Activated CD4-positive, alpha-beta memory T cell treated with anti-CD3 and anti-CD28 coated beads, Interleukin-2, amount 10 ng/mL, durations not matched to agents 7 days and 5 days (primary cell): Measurements from ENCODE around the gene STN1. TPM values are rescaled to one million over a fixed set of nuclear protein-coding genes. Genes with fewer than 3 reads are reported as not detected.
A peak's percentile ranks its signal among the peaks of the same experiment; 100 is the strongest.

Experiments used
- CTCF ChIA-PET: fragments of 350-600 bp; sonication (Branson Sonifier 250); formaldehyde crosslinking; loops from one replicate; lab custom pipeline; 2021; ENCODE audit warnings: antibody characterized with exemption, inconsistent platforms; lab: Charles Lee
- POLR2A ChIA-PET: fragments of 350-600 bp; sonication (Branson Sonifier 250); formaldehyde crosslinking; loops from one replicate; lab custom pipeline; 2021; ENCODE audit warnings: antibody characterized with exemption; lab: Charles Lee
- DNase-seq: peaks from one replicate; pipeline ENCODE4 v3.0.0-alpha.2; 2020
- H3K27ac Mint-ChIP-seq: one replicate; pipeline ENCODE4 v1.8.0; 2021; ENCODE audit warnings: mild to moderate bottlenecking, mixed read lengths
- H3K27me3 Mint-ChIP-seq: one replicate; pipeline ENCODE4 v1.8.0; 2021; ENCODE audit warnings: mixed read lengths
- H3K36me3 Mint-ChIP-seq: one replicate; pipeline ENCODE4 v1.8.0; 2021; ENCODE audit warnings: low read depth, mixed read lengths
- H3K4me1 Mint-ChIP-seq: one replicate; pipeline ENCODE4 v1.8.0; 2021; ENCODE audit warnings: mixed read lengths
- H3K4me3 Mint-ChIP-seq: one replicate; pipeline ENCODE4 v1.8.0; 2021; ENCODE audit warnings: mild to moderate bottlenecking, mixed read lengths
- H3K9me3 Mint-ChIP-seq: one replicate; pipeline ENCODE4 v1.8.0; 2021; ENCODE audit warnings: mixed read lengths
- total RNA-seq, 2 experiments: library from RNA; stranded (reverse); gene quantifications; one replicate each; pipeline ENCODE4 v1.2.3, GENCODE V29; 2021

STN1 gene
- total RNA-seq, 2 experiments from 2014 or later: 55.1 to 56.8 TPM

DNA sequence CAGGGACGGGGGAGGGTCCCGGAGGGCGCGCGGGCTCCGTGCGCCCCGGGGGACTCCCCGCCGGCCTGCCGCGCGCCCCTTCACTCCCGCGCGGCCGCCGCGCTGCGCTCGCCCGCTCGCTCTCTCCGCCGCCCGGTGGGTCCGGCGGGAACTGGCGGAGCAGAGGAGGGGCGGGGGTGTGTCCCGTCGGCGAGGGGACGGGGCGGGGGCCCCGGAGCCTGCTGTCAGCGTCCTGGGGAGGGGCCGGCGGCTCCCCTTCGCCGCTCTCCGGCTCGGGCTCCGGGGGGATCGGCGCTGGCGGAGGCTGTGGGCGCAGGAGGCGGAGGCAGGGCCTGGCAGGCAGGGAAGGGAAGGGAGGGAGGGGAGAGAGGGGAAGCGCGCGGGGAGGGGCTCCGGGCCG, 62.6 kb downstream of the STN1 start, which contains the start of gene SH3PXD2A:
Gene SH3PXD2A, minus strand, starts transcription at position 153 of the 400 bp plus-strand sequence. CDS start 310 bp downstream, outside the sequence.
- Mint-ChIP-seq H3K9me3 (no peaks in the 10 kb centered on the region), H3K27me3 (peaks cover 66% of the 10 kb centered on the region), H3K4me3 (peak within 1 kb of the TSS; percentile 75), H3K4me1 (peaks cover 15% of the 10 kb centered on the region), H3K36me3 (no peaks in the 10 kb centered on the region), H3K27ac (no peak within 1 kb of the TSS)
- DNase-seq: peak; percentile 42
- ChIA-PET CTCF (interaction anchor here (1.3 to 5.3 kb wide), 7 partner anchors 7 to 159 kb away, joined by 3 to 45 read pairs (median 8); no protein-coding TSS in a partner anchor), POLR2A (interaction anchor here (0.6 to 2.3 kb wide), 7 partner anchors 7 to 266 kb away, joined by 3 to 10 read pairs (median 5); partner anchors contain the start of gene SFR1)

DNA sequence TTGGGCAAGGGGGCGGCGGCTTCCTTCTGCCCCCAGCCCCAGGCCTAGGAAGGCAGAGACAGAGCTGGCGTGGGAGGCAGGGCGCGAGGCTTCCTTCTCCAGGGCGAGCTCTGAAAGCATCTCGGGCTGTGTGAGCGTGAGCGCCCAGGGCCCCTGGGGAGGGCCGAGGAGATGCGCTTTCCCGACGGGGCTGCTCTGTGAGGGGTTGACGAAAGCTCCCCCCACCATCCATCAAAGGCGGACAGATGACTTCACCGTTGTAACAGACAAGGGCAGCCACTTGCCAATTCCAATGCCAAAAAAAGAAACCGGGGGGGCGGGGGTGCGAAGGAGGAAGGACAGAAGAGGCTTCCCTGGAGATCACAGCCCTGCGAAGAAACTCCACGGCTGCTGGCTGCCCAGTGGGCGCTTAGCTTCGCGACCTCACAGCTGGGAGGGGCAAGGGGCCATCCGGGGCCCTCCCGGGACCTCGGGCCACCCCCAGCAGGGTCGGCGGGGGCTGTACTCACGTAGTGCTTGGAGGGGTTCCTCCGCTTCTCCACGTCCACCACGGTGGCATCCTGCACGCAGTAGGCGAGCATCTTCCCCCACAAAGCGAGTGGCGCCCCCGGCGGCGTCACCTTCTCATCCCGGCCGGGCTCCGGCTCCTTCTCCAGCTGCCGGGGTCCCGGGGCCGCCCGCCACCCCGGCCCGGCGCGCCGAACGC, 63.1 kb downstream of the STN1 start:
- H3K27ac Mint-ChIP-seq: no peak overlapping the region
- no peaks in the 10 kb centered on the region for H3K36me3 Mint-ChIP-seq
- no peaks in the 10 kb centered on the region for H3K9me3 Mint-ChIP-seq
- DNase-seq: peak; percentile 29
- peaks cover 71% of the 10 kb centered on the region for H3K27me3 Mint-ChIP-seq
- CTCF ChIA-PET: interaction anchor here (0.6 to 5.3 kb wide), 14 partner anchors 9 to 158 kb away, joined by 3 to 45 read pairs (median 4); no protein-coding TSS in a partner anchor
- H3K4me3 Mint-ChIP-seq: peak overlapping the region; percentile 75
- peaks cover 15% of the 10 kb centered on the region for H3K4me1 Mint-ChIP-seq
- POLR2A ChIA-PET: interaction anchor here (0.6 to 2.3 kb wide), 9 partner anchors 9 to 267 kb away, joined by 3 to 10 read pairs (median 5); partner anchors contain the start of gene SFR1

DNA sequence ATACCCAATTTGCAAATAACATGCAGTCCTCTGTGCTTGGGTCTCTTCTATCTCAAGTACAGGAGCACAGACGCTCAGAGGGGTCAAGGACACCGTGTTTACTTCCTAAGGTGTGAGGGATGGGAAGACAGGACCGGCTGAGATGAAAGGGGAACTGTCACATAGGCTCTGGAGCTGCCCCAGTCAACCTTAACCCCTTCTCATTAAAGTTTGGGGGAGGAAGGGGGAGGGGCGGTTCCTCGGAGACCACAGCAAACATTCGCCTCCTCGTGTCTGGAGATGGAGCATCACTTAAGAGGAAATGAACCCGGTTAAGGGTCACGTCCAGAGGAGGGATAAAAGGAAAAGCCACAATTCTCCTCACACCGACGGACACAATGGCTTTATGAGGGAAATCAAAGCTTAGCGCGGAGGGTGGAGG, 63.7 kb downstream of the STN1 start:
- Mint-ChIP-seq H3K36me3 (no peaks in the 10 kb centered on the region), H3K4me3 (peak overlapping the region; percentile 75), H3K27me3 (peaks cover 73% of the 10 kb centered on the region), H3K9me3 (no peaks in the 10 kb centered on the region), H3K27ac (no peak overlapping the region), H3K4me1 (peaks cover 17% of the 10 kb centered on the region)
- ChIA-PET POLR2A (interaction anchor here (1.0 to 2.3 kb wide), 8 partner anchors 8 to 267 kb away, joined by 3 to 10 read pairs (median 5); partner anchors contain the start of gene SFR1), CTCF (interaction anchor here (0.6 to 5.3 kb wide), 14 partner anchors 8 to 158 kb away, joined by 3 to 45 read pairs (median 4); no protein-coding TSS in a partner anchor)
- no peak for DNase-seq

DNA sequence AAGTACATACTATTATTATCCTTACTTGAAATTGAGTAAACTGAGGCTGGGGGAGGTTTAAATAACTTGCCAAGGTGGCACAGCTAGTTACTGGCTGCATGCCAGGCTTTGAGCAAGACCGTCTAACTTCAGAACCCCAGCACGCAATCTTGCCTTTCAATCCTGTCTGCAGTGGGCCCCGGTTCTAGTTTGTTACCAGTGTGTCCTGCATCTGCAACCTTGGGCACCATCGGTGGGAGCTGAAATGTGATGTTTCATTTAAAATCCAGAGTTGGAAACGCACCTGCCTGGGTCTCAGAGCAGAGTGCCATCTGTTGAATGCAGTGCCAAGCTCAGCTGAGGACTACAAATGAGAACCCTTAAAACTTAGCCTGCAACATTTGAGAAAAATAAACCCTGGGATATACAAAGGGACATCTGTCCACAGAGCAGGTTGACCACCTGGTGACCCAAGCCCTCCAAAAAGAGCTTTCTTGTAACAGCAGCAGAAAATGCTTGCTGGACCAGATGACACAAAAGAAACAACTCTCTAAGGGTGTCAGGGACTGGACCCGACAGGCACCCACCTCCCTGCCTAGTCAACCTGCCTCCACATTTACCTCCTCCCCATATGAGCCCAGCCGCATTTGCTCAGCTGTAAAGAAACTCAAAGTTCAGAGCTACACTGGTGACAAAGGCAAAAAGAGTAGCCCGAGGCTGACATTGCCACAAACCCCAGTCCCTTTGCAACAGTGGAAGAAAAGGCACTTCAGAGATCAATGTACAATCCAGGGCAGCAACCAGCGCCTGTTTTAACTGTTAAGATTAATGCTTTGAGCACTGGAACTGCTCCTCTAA, 64.3 kb downstream of the STN1 start:
- no peak for DNase-seq
- ChIA-PET POLR2A (interaction anchor here (0.6 to 2.3 kb wide), 5 partner anchors 81 to 283 kb away, joined by 3 to 10 read pairs (median 5); no protein-coding TSS in a partner anchor), CTCF (interaction anchor here (0.8 to 5.3 kb wide), 14 partner anchors 15 to 157 kb away, joined by 3 to 45 read pairs (median 4); no protein-coding TSS in a partner anchor)
- Mint-ChIP-seq H3K4me1 (peaks cover 18% of the 10 kb centered on the region), H3K36me3 (no peaks in the 10 kb centered on the region), H3K9me3 (no peaks in the 10 kb centered on the region), H3K4me3 (peak overlapping the region; percentile 75), H3K27ac (no peak overlapping the region), H3K27me3 (peaks cover 72% of the 10 kb centered on the region)

DNA sequence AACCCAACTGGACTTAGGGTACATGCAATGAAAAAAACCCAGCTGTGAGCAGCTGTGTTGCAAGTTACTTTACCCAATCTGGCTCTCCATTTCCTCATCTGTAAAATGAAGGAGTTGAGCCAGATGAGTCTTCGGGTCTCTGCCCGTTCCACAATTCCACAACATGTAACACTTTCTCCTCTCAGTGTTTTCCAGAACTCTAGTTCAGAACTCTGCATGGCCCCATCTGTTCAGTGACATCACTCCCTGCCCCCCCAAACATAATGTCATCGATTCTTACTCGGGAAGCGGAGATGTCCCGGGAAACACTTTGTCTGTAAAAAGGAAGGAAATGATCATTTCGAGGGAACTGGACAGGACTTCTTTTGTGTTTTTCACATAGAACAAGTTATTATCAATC, 65.1 kb downstream of the STN1 start:
- H3K9me3 Mint-ChIP-seq: no peaks in the 10 kb centered on the region
- ChIA-PET CTCF (interaction anchor here (0.8 to 5.3 kb wide), 5 partner anchors 59 to 156 kb away, joined by 3 to 45 read pairs (median 4); no protein-coding TSS in a partner anchor), POLR2A (no interaction called here)
- H3K27ac Mint-ChIP-seq: no peak overlapping the region
- H3K4me3 Mint-ChIP-seq: no peak overlapping the region
- no peak for DNase-seq
- peaks cover 75% of the 10 kb centered on the region for H3K27me3 Mint-ChIP-seq
- no peaks in the 10 kb centered on the region for H3K36me3 Mint-ChIP-seq
- peaks cover 23% of the 10 kb centered on the region for H3K4me1 Mint-ChIP-seq

DNA sequence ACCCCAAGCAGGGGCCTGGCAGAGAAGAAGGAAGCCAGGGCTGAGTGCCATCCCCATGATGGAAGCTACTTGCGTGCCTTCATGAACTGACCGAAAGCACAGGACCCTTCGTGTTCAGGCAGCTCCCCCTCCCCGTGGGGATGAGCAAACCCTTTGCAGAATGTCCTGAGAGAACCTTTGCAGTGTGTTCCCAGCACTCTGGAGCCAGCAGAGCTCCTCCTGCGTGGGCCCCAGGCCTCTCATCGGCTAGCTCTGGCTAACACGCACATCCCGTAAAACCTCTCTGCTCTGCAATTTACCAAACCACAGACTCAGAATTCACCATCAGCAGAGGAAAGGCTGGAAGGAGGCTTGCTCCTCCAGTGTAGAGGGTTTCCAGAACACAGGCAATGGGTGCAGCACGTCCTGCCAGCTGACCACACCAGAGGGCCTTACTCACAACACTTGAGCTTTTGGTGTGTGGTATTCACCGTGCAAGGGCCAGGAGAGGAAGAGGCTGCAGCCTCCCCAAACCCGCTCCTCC, 65.7 kb downstream of the STN1 start:
- Mint-ChIP-seq H3K36me3 (no peaks in the 10 kb centered on the region), H3K9me3 (no peaks in the 10 kb centered on the region), H3K4me1 (peaks cover 26% of the 10 kb centered on the region), H3K27ac (no peak overlapping the region), H3K27me3 (peaks cover 71% of the 10 kb centered on the region), H3K4me3 (no peak overlapping the region)
- CTCF ChIA-PET: interaction anchor here (0.9 to 5.3 kb wide), 4 partner anchors 70 to 165 kb away, joined by 3 to 45 read pairs (median 4); no protein-coding TSS in a partner anchor
- POLR2A ChIA-PET: no interaction called here
- DNase-seq: no peak

DNA sequence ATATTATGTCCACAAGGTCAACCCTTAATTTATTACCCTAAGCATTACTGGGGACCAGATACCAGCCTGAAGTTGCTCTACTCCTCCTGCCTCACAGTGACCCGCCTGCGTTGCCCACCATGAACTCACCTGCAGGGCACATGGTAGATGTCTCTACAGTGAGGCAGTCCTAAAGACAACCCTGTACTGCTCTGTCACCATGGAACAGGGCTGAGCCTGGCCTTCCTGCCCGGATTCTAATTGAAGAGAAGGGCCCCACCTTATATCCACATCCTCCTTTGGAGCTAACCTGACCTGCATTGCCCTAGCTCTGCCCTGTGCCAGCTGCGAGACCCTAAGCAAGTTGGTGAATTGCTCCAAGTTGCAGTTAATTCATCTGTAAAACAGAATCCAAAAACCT, 66.7 kb downstream of the STN1 start:
- Mint-ChIP-seq H3K4me3 (no peak overlapping the region), H3K27me3 (peaks cover 61% of the 10 kb centered on the region), H3K9me3 (no peaks in the 10 kb centered on the region), H3K36me3 (no peaks in the 10 kb centered on the region), H3K4me1 (peaks cover 31% of the 10 kb centered on the region), H3K27ac (no peak overlapping the region)
- ChIA-PET CTCF (interaction anchor here (1.2 to 5.3 kb wide), 2 partner anchors 139 to 164 kb away, joined by 3 to 45 read pairs; no protein-coding TSS in a partner anchor), POLR2A (no interaction called here)
- DNase-seq: no peak

DNA sequence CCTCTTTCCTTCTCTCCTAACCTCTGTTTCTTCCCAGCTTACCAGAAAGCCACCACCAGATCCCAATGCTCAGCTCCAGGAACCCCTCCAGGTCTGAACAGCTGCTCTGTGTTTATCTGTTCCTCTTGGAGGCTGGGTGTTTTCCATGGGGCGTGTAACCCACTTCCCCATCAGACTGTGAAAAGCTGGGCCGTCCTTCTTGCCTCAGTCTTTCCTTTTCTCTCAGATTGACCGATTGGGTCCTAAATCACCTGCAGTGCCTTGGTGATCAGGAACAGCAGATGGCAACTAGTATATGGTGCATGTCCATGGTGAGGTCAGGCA, 67.5 kb downstream of the STN1 start:
- ChIA-PET POLR2A (no interaction called here), CTCF (interaction anchor here (5.3 kb wide), 1 partner anchor 139 kb away, joined by 45 read pairs; no protein-coding TSS in a partner anchor)
- no peaks in the 10 kb centered on the region for H3K36me3 Mint-ChIP-seq
- peaks cover 37% of the 10 kb centered on the region for H3K4me1 Mint-ChIP-seq
- no peaks in the 10 kb centered on the region for H3K9me3 Mint-ChIP-seq
- DNase-seq: no peak
- H3K27me3 Mint-ChIP-seq: peaks cover 56% of the 10 kb centered on the region
- no peak overlapping the region for H3K4me3 Mint-ChIP-seq
- no peak overlapping the region for H3K27ac Mint-ChIP-seq

DNA sequence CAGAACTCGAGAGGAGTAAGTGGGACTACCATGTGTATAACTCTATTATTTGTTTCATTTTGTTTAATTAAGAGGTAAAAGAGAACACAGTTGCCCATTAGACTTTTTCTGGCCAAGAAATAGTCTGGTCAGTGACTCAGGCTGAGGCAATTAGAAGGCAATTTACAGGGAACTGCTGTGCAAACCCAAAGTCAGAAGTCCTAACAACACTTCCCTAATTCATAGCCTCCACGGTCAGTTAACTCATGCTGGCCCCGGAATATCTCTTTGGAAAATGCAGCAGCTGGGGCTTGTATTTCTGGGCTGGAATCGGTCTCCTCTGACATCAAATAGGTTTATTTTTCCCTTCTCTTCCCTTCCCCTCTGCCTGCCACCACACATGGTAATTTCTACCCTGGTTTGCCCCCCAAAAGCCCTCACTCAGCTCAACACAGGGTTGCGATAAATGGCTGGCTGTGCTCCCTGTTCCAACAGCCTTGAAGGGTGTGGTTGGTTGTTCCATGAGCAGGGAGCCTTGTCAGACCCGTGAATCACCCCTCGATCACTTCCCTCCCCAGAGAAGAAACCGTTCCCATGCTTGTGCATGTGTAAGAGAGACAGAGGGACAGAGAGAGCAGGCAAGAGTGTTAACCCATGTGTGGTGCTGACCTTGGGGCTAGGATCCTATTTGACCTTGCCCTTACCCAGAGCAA, 68.0 kb downstream of the STN1 start:
- CTCF ChIA-PET: interaction anchor here (5.3 kb wide), 1 partner anchor 138 kb away, joined by 45 read pairs; no protein-coding TSS in a partner anchor
- DNase-seq: no peak
- peaks cover 56% of the 10 kb centered on the region for H3K27me3 Mint-ChIP-seq
- H3K9me3 Mint-ChIP-seq: no peaks in the 10 kb centered on the region
- H3K36me3 Mint-ChIP-seq: no peaks in the 10 kb centered on the region
- H3K27ac Mint-ChIP-seq: no peak overlapping the region
- POLR2A ChIA-PET: no interaction called here
- no peak overlapping the region for H3K4me3 Mint-ChIP-seq
- peaks cover 40% of the 10 kb centered on the region for H3K4me1 Mint-ChIP-seq

DNA sequence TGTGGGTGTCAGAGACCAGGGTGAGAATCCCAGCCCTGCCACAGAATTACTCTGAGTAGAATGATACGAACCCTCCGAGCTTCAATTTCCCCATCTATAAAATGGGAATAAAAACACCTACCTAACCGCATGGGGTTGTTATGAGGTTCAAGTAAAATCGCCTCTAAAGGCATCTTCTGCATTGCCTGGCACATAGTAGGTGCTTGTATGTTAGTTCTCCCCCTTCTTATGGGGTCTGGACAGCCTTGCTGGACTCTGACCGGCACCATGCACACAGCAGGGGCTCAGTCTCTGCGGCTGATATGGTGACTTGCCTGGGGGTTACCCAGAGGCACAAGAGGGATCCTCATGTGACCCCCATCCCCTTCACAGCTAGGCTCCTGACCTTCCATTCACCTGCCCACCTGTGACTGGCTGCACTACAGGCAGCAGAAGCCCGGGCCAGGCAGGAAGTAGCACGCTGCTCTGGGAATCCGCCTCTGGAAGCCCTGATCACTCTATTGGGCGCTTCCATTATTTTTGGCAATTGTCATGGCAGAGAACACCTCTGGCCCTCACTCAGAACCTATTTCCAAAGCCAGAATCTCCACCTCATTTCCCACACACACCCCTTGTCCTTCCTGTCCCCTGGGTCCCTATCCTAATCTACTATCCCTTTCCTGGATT, 68.6 kb downstream of the STN1 start:
- Mint-ChIP-seq H3K36me3 (no peaks in the 10 kb centered on the region), H3K4me1 (peaks cover 42% of the 10 kb centered on the region), H3K27ac (no peak overlapping the region), H3K27me3 (peaks cover 51% of the 10 kb centered on the region), H3K4me3 (no peak overlapping the region), H3K9me3 (no peaks in the 10 kb centered on the region)
- no peak for DNase-seq
- CTCF ChIA-PET: interaction anchor here (1.2 to 3.7 kb wide), 6 partner anchors 21 to 137 kb away, joined by 3 to 36 read pairs (median 8); no protein-coding TSS in a partner anchor
- POLR2A ChIA-PET: interaction anchor here (1.0 to 1.7 kb wide), 4 partner anchors 68 to 272 kb away, joined by 3 to 5 read pairs (median 4); no protein-coding TSS in a partner anchor

DNA sequence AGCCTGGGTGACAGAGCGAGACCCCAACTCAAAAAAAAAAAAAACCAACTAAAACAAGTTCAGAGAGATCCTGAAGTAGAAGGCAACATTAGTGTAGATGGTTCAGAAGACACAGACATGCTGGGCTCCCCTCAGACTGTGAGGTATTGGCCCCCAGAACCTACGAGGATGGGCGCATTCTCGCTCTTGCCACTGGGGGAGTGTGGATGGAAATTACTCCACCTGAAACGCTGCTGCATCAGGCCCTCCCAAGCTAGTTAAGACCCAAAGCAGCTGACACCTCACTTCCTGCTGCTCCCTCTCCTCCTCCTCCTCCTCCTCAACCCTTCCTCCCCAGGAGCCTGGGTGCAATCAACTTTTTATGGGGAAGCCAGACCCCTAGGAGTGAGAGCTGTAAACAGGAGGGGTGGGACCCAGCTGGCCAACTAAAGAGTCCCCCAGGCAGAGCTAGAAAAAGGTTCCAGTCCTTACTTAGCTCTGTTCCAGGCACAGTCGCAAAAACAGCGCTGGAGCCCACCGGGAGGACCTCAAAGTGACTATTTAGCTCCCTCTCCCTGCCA, 70.0 kb downstream of the STN1 start:
- no peaks in the 10 kb centered on the region for H3K9me3 Mint-ChIP-seq
- H3K27ac Mint-ChIP-seq: no peak overlapping the region
- DNase-seq: peak; percentile 30
- CTCF ChIA-PET: interaction anchor here (0.6 to 3.7 kb wide), 24 partner anchors 8 to 419 kb away, joined by 3 to 36 read pairs (median 4); no protein-coding TSS in a partner anchor
- no peak overlapping the region for H3K4me3 Mint-ChIP-seq
- peaks cover 44% of the 10 kb centered on the region for H3K4me1 Mint-ChIP-seq
- no peaks in the 10 kb centered on the region for H3K36me3 Mint-ChIP-seq
- H3K27me3 Mint-ChIP-seq: peaks cover 37% of the 10 kb centered on the region
- POLR2A ChIA-PET: interaction anchor here (0.8 to 2.3 kb wide), 10 partner anchors 8 to 273 kb away, joined by 3 to 6 read pairs (median 4); no protein-coding TSS in a partner anchor
